NCI-H2029 treated with DMSO at 0.1 percent for 48 hours (cell line): ENCODE data around the gene GBP7.
"Not testable (repeated sequence)": the region's sequence is repeated elsewhere in the genome, so short reads cannot be mapped to it uniquely, and the experiment has no call there.

ENCODE experiments used
- DNase-seq: peaks from one replicate; lab custom pipeline; 2025; lab: John Stamatoyannopoulos, UW

The GBP7 gene, protein sequence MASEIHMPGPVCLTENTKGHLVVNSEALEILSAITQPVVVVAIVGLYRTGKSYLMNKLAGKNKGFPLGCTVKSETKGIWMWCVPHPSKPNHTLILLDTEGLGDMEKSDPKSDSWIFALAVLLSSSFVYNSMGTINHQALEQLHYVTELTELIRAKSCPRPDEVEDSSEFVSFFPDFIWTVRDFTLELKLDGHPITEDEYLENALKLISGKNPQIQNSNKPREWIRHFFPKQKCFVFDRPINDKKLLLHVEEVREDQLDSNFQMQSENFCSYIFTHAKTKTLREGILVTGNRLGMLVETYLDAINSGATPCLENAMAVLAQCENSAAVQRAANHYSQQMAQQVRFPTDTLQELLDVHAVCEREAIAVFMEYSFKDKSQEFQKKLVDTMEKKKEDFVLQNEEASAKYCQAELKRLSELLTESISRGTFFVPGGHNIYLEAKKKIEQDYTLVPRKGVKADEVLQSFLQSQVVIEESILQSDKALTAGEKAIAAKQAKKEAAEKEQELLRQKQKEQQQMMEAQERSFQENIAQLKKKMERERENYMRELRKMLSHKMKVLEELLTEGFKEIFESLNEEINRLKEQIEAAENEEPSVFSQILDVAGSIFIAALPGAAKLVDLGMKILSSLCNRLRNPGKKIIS

DNA sequence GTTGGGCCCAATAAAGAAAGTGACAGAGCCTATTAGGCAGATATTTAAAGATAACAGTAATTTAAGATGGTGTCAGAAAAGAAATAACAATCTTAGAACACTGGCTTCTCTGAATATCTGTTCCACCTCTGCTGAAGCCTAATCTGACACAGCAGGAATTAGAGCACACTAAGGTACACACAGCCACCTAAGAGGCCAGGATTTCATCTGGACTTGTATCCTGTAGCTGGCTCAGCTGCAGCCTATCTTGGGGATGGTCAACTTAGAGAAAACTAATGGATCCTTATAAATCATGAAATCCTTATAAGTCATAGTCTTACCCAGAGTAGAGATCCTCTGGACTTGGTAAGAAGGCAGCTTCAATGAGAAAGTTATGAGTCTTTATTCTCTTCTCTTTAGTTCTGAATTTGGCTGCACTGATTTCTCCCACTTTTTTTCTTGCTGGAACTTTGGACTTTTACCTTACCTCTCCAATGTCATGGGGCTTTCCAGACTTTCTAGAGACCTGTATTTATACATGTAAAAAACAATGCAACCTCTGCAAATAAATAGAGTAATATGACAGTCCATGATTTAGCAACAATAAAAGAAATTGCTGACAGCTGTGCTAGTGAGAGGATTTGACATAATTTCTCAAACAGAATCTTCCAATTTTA is at the start of gene GBP7:
Gene GBP7, minus strand, starts transcription at position 403 of the 656 bp plus-strand sequence. CDS start 4,068 bp downstream, outside the sequence.
- no peak for DNase-seq

DNA sequence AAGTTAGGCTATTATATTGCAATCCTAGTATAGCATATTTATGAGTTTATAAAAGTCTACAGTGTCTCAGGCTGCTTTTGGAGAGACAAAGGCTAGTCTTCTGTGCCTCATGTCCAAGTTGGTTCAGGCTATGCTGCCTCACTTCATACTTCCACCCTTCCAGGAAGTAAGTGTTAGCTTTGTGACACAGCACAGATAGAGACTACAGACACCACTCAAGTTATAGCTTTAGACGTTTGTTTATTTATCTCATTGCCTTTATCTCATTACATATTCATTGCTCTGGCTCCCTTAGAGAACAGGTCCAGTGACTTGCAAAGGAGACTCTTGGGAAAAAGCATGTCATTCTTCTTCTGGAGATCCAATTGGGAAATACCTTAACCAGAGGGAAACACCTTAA is 45.5 kb upstream of the GBP7 start:
- peak; percentile 7 for DNase-seq

DNA sequence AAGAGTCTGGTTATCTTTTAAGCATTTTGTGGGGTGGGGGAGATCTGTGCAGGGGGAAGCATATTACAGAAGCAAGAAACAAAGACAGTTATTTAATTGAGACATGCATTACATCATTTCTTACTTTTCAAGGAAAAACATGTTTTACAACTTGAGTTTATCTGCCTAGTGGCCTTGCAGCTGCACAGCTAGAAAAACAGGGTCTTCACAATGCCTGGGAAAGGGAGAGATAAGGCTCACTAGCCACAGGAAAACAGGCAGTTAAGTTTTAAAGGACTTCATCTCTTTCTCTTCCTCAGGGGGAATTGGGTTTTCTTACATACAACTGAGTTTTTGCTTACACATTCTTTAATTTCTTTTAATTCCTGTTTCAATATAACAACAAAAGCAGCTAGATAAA is 44.0 kb upstream of the GBP7 start:
- DNase-seq, result not testable (repeated sequence)

DNA sequence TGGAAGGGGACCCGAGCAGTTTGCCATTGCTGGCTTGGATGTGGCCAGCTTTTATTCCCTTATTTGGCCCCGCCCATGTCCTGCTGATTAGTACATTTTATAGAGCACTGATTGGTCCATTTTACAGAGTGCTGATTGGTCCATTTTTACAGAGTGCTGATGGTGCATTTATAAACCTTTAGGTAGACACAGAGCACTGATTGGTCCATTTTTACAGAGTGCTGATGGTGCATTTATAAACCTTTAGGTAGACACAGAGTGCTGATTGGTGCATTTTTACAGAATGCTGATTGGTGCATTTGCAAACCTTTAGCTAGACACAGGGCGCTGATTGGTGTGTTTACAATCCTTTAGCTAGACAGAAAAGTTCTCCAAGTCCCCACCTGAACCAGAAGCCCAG is 43.1 kb upstream of the GBP7 start:
- DNase-seq, result not testable (repeated sequence)

DNA sequence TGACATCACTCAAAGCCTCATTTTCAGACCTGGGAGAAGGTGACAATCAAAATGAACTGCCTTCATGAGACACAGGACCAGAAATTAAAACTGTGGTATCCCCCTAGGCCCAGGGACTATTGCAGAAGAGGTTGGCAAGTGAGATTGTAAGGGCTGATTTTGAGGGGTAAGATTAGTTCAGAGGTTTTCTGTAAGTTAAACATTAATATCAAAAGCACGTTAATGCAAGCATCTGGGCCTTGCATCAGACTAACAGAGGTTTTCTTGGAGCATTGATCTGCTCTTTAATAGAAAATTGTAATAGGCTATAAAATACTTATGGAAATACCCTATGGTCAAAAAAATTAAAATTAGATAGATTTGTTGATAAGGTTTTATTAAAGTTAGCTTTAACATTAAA is 37.5 kb upstream of the GBP7 start:
- no peak for DNase-seq

DNA sequence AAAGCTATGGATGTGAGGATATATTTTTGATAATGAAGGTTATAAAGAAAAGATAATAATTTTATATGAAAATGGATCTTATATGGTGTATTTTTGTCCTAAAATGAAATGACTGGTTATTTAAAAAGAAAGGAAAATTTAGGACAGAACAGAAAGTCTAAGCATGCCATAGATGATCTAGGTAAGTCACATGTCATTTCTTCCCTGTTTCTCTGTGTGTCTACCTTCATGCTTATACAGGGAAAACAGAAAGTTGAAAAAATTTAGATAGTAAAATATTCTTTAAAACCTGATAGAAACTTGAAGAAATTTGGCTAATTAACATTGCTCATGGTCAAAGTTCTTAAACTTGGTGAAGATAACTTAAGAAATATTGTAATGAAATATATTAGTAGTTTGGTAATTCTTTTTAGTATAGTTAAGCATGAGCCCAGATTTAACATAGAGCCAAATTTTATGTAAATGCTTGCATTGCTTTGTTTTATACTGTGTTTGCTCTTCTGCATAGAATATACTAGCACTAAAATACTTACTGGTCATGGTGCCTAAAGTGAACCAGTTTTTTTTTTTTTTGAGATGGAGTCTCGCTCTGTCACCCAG is 35.3 kb upstream of the GBP7 start:
- no peak for DNase-seq

DNA sequence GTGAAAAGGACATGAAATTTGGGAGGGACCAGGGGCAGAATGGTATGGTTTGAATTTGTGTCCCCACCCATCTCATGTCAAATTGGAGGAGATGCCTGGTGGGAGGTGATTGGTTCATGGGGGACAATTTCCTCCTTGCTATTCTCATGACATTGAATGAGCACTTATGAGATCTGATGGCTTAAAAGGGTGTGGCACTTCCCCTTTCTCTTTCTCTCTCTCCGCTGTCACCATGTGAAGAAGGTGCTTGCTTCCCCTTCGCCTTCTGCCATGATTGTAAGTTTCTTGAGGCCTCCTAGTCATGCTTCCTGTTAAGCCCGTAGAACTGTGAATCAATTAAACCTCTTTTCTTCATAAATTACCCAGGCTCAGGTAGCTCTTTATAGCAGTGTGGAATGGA is 30.6 kb upstream of the GBP7 start:
- no peak for DNase-seq

DNA sequence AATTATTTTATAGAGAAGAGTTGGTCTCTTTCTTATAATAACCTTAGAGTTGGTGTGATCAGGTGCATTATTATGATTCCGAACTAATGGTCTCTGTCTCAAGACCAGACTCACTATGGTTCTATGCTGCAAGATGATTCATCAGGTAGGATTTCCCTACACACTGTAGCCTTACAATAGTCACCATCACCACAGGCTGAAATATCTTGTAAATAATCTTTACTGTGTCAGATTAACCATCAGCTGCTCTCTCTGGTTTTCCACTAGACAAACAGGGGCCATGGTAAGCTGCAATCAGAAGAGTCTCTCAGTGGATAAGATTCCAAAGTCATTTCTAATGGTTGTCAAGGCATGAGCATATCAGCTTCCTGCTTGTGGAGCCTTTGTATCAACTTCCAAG is 27.4 kb upstream of the GBP7 start:
- no peak for DNase-seq

DNA sequence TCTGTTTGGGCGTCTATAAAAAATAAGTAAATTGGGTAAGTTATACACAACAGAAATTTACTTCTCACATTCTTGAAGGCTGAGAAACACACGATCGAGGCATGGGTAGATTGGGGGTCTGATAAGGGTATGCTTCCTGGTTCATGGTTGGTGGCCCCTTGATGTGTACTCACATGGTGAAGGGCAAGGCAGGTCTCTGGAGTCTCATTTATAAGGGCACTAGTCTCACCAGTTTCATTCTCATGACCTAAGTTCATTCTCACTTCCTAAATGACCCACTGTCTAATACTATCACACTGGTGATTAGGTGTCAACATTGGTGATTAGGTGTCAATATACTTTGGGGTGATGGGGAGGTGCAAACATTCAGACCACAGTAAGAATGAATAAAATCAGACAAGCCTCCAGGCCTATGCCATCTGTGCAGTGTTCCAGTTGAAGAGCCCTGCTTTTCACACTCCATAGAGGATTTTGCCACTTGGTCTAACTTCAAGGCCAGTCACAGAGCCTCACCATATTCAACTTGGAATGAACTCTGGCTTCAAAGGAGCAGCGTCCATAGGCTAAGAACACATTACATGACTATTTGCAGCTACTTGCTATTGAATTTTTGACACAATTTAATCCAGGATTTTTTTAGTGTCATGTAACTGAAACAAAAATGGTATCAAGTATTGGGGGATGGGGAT is 25.4 kb upstream of the GBP7 start:
- DNase-seq, result no peak

DNA sequence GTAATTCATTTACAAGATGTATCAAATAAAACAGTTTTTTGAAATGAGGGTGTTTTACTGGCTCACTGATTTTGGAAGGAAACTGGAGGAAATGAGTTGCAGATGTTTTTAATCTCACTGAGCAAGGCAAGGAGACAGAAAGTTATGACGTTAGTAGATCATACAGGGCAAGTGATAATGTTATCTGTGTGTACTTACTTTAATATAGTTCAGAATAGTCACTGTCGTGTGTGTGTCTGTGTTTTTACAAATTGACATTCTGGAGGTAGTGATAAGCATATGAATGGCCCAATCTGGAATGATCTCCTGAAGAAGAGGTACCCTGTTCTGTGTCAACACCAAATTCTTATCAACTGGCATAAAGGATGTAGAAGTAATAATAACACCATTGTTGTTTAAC is 24.9 kb upstream of the GBP7 start:
- no peak for DNase-seq

DNA sequence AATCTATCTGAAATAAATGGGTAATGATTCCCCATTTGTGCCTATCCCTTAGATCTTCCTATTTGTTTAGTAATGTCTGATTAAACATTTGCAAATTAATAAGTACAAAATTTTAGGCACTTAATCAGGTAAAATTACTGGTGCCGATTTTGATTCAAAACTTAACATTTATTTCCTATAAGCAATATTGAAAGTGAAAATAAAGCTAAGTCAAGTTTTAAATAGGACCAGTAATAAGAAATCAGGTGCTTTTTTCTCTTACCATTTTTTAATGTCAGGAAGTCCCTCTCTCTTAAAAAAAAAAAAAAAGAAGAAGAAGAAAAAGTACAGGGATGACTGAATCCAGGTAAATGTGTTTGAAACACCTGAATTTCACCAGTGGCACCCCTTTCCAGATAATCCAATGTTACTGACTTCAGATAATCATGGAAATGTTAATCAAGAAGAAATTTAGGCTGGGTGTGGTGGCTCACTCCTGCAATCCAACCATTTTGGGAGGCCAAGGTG is 23.8 kb upstream of the GBP7 start:
- no peak for DNase-seq

DNA sequence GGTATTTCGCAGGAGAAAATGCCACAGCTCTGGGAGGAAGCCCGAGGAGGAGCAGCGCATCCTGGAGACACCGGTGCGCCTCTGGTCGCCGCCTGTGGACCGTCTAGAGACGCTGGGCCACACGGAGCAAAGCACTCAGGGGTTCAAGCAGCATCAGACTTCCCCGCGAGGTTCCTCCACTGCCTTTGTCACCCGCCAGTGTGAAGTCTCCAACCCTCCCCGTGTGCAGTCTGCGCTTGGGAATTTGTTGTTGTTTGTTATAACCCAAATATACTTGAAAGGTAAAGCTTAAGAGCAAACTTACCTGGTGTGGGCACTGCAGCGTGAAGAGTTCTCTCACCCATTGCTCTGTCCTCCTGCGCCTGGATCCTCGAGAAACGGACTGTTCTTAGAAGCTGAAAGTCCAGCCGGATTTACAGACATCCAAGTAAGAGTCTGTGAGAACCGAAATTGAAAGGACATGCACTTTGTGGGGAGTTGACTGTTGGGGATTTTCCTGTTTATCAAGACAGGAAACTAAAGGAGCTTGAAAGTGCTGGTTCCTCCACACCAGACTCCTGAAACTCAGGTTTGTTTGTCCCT is 22.8 kb upstream of the GBP7 start, which contains the start of gene GBP4:
Gene GBP4, minus strand, starts transcription at position 452 of the 582 bp plus-strand sequence. Its CDS starts 108 bp downstream, at position 344.
- no peak for DNase-seq

DNA sequence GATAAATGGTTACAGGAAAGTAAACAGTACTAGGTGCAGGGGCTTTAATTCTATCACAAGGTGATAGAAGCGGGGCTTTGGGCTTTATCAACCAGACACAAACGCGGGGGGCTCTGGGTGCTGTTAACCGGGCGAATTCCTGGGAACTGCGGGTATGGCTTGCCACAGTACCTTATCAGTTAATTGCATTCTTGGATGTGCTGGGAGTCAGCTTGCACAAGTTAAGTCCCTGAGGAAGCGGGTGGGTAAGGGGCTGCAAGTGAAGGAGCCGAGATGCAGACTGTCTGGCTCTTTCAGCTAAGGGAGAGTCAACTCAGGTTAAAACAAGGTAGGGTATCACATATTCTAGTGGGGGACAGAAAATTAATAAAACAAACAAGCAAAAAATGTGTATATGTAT is 22.3 kb upstream of the GBP7 start:
- no peak for DNase-seq

DNA sequence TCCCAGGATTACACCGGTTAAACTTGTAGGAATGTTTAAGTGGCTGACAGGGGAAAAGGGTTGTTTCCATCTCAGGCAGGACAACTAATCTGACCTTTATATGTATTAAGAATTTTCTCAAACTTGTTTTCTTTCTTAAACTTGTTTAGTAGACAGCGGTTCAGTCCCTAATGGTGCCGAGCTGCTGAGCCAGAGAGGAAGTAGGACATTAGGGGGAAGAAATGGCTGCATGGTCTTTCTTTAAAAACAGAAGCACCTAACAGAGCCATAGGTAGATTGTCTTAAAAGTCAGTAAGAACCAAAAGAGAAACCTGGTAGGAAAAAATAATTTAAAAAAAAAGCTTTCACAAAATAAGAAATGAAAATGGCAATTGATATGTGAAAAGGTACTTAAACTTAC is 19.7 kb upstream of the GBP7 start:
- DNase-seq, result no peak

DNA sequence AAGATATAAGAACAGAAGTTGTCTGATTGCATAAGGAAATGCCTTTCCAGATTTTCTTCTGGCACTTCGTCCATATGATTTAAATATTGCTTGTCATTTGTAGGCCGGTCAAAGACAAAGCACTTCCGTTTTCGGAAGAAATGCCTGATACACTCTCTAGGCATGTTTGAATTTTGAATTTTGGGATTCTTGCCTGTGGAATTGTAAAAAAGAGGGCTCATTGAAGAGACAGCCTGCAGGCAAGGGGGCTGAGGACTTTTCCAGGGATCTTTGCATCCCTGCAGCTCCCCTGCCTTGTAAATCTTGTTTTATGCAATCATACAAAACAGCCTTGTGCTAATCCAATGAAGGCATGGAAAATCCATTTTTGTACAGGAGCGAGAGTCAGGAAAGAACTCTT is 15.5 kb upstream of the GBP7 start:
- no peak for DNase-seq

DNA sequence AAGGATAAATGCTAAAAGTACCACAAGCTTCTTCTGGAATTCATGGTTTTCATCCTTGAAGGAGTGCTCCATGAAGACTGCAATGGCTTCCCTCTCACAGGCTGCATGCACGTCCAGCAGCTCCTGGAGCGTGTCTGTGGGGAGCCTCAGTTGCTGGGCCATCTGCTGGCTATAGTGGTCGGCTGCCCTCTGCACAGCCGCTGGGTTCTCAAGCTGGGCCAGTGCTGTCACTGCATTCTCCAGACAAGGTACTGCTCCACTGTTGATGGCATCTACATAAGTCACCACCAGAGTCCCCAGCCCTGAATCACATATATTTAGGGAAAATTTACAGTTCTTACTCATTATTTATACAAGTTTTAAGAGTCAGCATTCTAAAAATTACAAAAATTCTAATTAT is 14.2 kb upstream of the GBP7 start:
- no peak for DNase-seq

DNA sequence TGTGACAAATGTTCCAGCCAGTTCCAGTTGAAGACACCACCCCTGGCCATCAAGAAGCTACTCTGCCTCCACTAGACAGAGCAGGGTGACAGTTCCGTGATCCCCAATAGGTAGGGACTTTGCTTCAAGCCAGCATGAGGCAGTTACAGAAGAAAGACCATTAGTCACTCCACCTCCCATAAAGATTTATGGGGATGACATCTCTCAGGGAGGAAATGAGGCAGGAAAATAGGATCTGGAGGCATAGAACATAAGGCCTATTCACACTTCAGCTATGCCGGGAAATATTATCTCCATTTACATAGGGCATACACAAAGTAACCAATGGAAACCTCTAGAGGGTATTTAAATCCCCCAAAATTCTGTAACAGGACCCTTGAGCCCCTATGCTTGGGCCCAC is 3.5 kb upstream of the GBP7 start:
- DNase-seq, result no peak

DNA sequence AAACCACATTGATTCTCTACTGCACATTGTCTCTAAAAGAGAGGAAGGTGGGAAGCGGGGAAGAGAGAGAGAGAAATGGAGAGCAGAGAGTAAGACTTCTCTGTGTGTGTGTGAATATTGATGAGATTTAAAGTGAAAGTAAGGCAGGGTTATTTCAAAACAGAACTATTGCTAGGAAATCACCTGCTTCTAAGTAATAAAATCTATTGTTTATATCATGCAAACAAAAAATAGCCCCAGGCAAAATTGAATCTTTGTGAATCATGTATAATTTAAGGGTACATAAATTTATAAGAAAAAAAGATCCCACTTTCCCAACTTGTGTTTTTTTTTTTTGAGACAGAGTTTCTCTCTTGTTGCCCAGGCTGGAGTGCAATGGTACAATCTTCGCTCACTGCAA is 1.2 kb upstream of the GBP7 start:
- DNase-seq, result no peak

DNA sequence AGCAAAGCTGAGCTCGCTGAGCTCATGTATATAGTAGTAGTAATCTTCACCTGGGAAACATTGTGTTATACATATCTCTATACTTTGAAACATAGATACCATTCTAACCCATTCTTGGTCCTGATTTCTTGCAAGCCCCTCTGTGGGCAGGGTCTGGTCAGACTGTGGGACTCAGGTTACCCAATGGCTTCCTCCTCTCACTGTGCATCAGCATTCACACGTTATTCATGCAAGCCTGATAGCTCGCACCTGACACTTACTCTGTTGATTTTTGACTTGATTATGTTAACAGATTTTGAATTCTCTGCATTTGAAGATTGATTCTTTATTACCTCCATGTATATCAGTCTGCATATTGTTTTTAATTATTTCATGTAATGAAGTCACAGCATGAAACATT is 1.3 kb downstream of the GBP7 start:
- no peak for DNase-seq

DNA sequence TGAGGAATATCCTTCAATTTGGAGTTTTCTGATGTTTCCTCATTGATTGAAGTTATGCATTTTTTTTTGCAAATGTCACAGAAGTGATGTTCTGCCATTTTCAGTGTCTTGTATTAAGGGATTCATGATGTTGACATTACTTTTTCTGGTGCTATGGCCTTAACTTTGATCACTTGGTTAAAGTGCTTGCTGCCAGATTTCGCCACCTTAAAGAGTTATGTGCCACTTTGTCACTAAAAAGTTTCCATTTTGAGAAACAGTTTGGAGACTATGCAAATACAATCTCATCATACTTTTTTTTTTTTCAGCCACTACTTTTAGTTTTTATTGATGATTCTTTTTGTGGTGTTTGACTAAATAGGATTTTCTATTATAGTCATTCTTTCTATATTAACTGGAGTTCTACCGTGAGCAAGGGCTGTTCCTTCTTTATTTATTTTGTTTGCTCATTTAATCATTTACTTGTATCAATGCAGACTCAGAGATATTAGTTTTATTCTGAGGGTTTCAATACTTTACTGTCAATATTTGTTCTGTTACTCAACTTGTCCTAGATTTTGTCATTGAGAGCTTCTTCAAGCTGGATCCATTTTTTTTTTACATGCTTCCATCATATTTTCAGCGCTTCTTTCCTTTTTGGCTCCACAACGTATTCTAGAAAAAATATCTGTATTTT is 3.2 kb downstream of the GBP7 start:
- no peak for DNase-seq

DNA sequence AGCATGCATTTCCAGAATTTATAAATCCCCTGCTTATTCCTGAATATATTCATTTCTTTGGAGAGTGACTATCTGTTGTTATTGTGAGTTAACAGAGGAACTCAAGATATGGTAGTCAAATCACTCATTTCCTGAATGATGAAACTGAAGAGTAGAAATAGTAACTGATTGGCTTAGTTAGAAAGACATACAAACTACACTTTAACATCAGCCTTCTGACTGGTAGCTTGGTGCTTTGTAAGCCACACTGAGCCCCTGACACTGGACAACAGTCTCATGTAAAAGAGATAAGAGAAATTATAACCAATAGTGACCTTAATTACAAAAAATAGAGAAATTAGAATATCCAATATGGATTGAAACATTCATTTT is 4.8 kb downstream of the GBP7 start:
- no peak for DNase-seq
